Right atrium auricular region (tissue), 2 donors: ENCODE data around the gene C1QTNF3. TPM values are rescaled to one million over a fixed set of nuclear protein-coding genes. Genes with fewer than 3 reads are reported as not detected.

Source experiments
- DNase-seq: peaks from one replicate; pipeline ENCODE4 v3.0.0-alpha.2; 2019; ENCODE audit warnings: low spot score
- H3K27ac ChIP-seq, 2 donors: fragments of 200-600 bp; sonication (generic); 1 replicate in 1 of 2; 2 replicates in 1 of 2; pipeline ENCODE4 v1.5.1; 2016 to 2019
- H3K27me3 ChIP-seq, 2 donors: fragments of 200-600 bp; sonication (generic); one replicate each; pipeline versions ENCODE4 v1.5.1 to v1.6.0; 2017 to 2019
- H3K36me3 ChIP-seq: fragments of 200-600 bp; sonication (generic); one replicate; pipeline ENCODE4 v1.5.1; 2016
- H3K4me1 ChIP-seq, 2 donors: fragments of 200-600 bp; sonication (generic); one replicate each; pipeline versions ENCODE4 v1.5.1 to v1.6.0; 2017 to 2019
- H3K4me3 ChIP-seq, 2 donors: fragments of 200-600 bp; sonication (generic); 1 replicate in 1 of 2; 2 replicates in 1 of 2; pipeline ENCODE4 v1.5.1; 2017 to 2019; ENCODE audit warnings: mild to moderate bottlenecking in 1 of 2, moderate library complexity in 1 of 2
- H3K9me3 ChIP-seq, 2 donors: fragments of 200-600 bp; sonication (generic); one replicate each; pipeline ENCODE4 v1.5.1; 2019
- CTCF ChIP-seq, 2 donors: fragments of 200-600 bp; sonication (generic); IDR thresholded peaks; one replicate each; pipeline ENCODE4 v1.5.1; 2019; ENCODE audit warnings: antibody characterized with exemption in 2 of 2
- total RNA-seq, 2 donors: library from RNA; depleted of rRNA; stranded (reverse); fragments of >200 nt; gene quantifications; one replicate each; pipeline ENCODE4 v1.1.0, GENCODE V29; 2016

Gene C1QTNF3
- total RNA-seq, 2 donors from 2014 or later, result 1.2 to 2.0 TPM

GRCh38 chr5:34020726-34021125 is 22.3 kb downstream of the C1QTNF3 start:
- H3K36me3 ChIP-seq, result no peaks in the 10 kb centered on the region
- no peak for DNase-seq
- H3K4me3 ChIP-seq, result no peak overlapping the region
- H3K27me3 ChIP-seq, result no peaks in the 10 kb centered on the region
- no peaks in the 10 kb centered on the region for H3K9me3 ChIP-seq
- no peak for TF ChIP-seq CTCF (IDR thresholded peaks at IDR 0.05)
- peaks cover 0 to 5% of the 10 kb centered on the region in 2 donors for H3K4me1 ChIP-seq
- H3K27ac ChIP-seq, result no peak overlapping the region

- Histone ChIP-seq H3K4me3 (no peak overlapping the region), H3K9me3 (no peaks in the 10 kb centered on the region), H3K36me3 (no peaks in the 10 kb centered on the region), H3K27me3 (no peaks in the 10 kb centered on the region), H3K27ac (no peak overlapping the region), H3K4me1 (peaks cover 0 to 10% of the 10 kb centered on the region in 2 donors)
- DNase-seq, result no peak
- no peak for TF ChIP-seq CTCF (IDR thresholded peaks at IDR 0.05)
These were observed 25.8 kb downstream of the C1QTNF3 start for GRCh38 chr5:34017254-34017653.

- DNase-seq, result no peak
- Histone ChIP-seq H3K4me3 (no peak overlapping the region), H3K9me3 (no peaks in the 10 kb centered on the region), H3K27me3 (no peaks in the 10 kb centered on the region), H3K36me3 (no peaks in the 10 kb centered on the region), H3K4me1 (peaks cover 0 to 8% of the 10 kb centered on the region in 2 donors), H3K27ac (no peak overlapping the region)
- TF ChIP-seq CTCF (IDR thresholded peaks at IDR 0.05), result no peak
These were observed 26.3 kb downstream of the C1QTNF3 start for GRCh38 chr5:34016750-34017149.

GRCh38 chr5:34016222-34016621 is 26.8 kb downstream of the C1QTNF3 start:
- no peaks in the 10 kb centered on the region for H3K9me3 ChIP-seq
- no peak overlapping the region for H3K4me3 ChIP-seq
- H3K4me1 ChIP-seq, result peaks cover 0 to 5% of the 10 kb centered on the region in 2 donors
- TF ChIP-seq CTCF (IDR thresholded peaks at IDR 0.05), result no peak
- H3K27me3 ChIP-seq, result no peaks in the 10 kb centered on the region
- H3K36me3 ChIP-seq, result no peaks in the 10 kb centered on the region
- H3K27ac ChIP-seq, result no peak overlapping the region
- no peak for DNase-seq

- Histone ChIP-seq H3K4me1 (peaks cover 0 to 5% of the 10 kb centered on the region in 2 donors), H3K4me3 (no peak overlapping the region), H3K9me3 (no peaks in the 10 kb centered on the region), H3K27me3 (no peaks in the 10 kb centered on the region), H3K27ac (no peak overlapping the region), H3K36me3 (no peaks in the 10 kb centered on the region)
- no peak for TF ChIP-seq CTCF (IDR thresholded peaks at IDR 0.05)
- DNase-seq, result no peak
These were observed 27.7 kb downstream of the C1QTNF3 start for GRCh38 chr5:34015120-34015822.

GRCh38 chr5:34014626-34015025 is 28.4 kb downstream of the C1QTNF3 start:
- no peak overlapping the region for H3K4me3 ChIP-seq
- H3K27ac ChIP-seq, result no peak overlapping the region
- DNase-seq, result no peak
- no peaks in the 10 kb centered on the region for H3K36me3 ChIP-seq
- no peaks in the 10 kb centered on the region for H3K27me3 ChIP-seq
- TF ChIP-seq CTCF (IDR thresholded peaks at IDR 0.05), result no peak
- H3K9me3 ChIP-seq, result no peaks in the 10 kb centered on the region
- H3K4me1 ChIP-seq, result peaks cover 0 to 5% of the 10 kb centered on the region in 2 donors
